Chondrocyte (in vitro differentiated cells): ENCODE measurements around the gene RORB. TPM values are rescaled to one million over a fixed set of nuclear protein-coding genes. Genes with fewer than 3 reads are reported as not detected.
A peak's percentile ranks its signal among the peaks of the same experiment; 100 is the strongest.

Source experiments
- DNase-seq: peaks from one replicate; pipeline ENCODE4 v3.0.0; 2021; ENCODE audit warnings: mixed read lengths, low spot score
- H3K27ac Mint-ChIP-seq: one replicate; pipeline ENCODE4 v1.8.0; 2021; ENCODE audit warnings: mild to moderate bottlenecking, moderate library complexity, mixed read lengths; ENCODE audit not compliant: unreplicated experiment
- H3K27me3 Mint-ChIP-seq: 2 replicates; pipeline ENCODE4 v1.8.0; 2021; ENCODE audit warnings: low read depth, mixed read lengths
- H3K36me3 Mint-ChIP-seq: 2 replicates; pipeline ENCODE4 v1.8.0; 2021; ENCODE audit warnings: low read depth, mixed read lengths
- H3K4me1 Mint-ChIP-seq: 2 replicates; pipeline ENCODE4 v1.8.0; 2021; ENCODE audit warnings: low read depth, mild to moderate bottlenecking, mixed read lengths
- H3K4me3 Mint-ChIP-seq: one replicate; pipeline ENCODE4 v1.8.0; 2021; ENCODE audit warnings: mild to moderate bottlenecking, moderate library complexity, mixed read lengths; ENCODE audit not compliant: unreplicated experiment
- H3K9me3 Mint-ChIP-seq: 2 replicates; pipeline ENCODE4 v1.8.0; 2021; ENCODE audit warnings: low read depth, mixed read lengths
- CTCF ChIP-seq: fragments of 200-600 bp; sonication (generic); IDR thresholded peaks from 2 replicates; pipeline ENCODE4 v1.5.0; 2021; ENCODE audit warnings: antibody characterized with exemption, mild to moderate bottlenecking, moderate library complexity
- total RNA-seq: library from RNA; stranded (reverse); gene quantifications from 3 replicates; pipeline ENCODE4 v1.2.1, GENCODE V29; 2021

Gene RORB
- total RNA-seq, 1 donor from 2014 or later, result not detected

GRCh38 chr9:74643303-74643923 lies 146.3 kb downstream of the RORB start:
- Mint-ChIP-seq H3K27ac (no peak overlapping the region), H3K9me3 (no peaks in the 10 kb centered on the region), H3K36me3 (no peaks in the 10 kb centered on the region), H3K4me1 (no peaks in the 10 kb centered on the region), H3K4me3 (no peak overlapping the region), H3K27me3 (peaks cover 21% of the 10 kb centered on the region)
- DNase-seq, result no peak
- no peak for TF ChIP-seq CTCF

GRCh38 chr9:74644023-74644422 lies 146.9 kb downstream of the RORB start:
- no peak for TF ChIP-seq CTCF
- Mint-ChIP-seq H3K4me1 (no peaks in the 10 kb centered on the region), H3K27me3 (peaks cover 19% of the 10 kb centered on the region), H3K9me3 (no peaks in the 10 kb centered on the region), H3K36me3 (no peaks in the 10 kb centered on the region), H3K27ac (no peak overlapping the region), H3K4me3 (no peak overlapping the region)
- no peak for DNase-seq

GRCh38 chr9:74645007-74645639 lies 148.0 kb downstream of the RORB start:
- peaks cover 14% of the 10 kb centered on the region for H3K27me3 Mint-ChIP-seq
- no peak overlapping the region for H3K4me3 Mint-ChIP-seq
- DNase-seq, result no peak
- H3K9me3 Mint-ChIP-seq, result no peaks in the 10 kb centered on the region
- TF ChIP-seq CTCF, result peak; percentile 80
- H3K27ac Mint-ChIP-seq, result no peak overlapping the region
- no peaks in the 10 kb centered on the region for H3K4me1 Mint-ChIP-seq
- no peaks in the 10 kb centered on the region for H3K36me3 Mint-ChIP-seq

- H3K4me3 Mint-ChIP-seq, result no peak overlapping the region
- H3K27me3 Mint-ChIP-seq, result peaks cover 21% of the 10 kb centered on the region
- no peak for DNase-seq
- H3K27ac Mint-ChIP-seq, result no peak overlapping the region
- H3K4me1 Mint-ChIP-seq, result no peaks in the 10 kb centered on the region
- H3K36me3 Mint-ChIP-seq, result no peaks in the 10 kb centered on the region
- no peaks in the 10 kb centered on the region for H3K9me3 Mint-ChIP-seq
- no peak for TF ChIP-seq CTCF
Measured at GRCh38 chr9:74653410-74654080, 156.4 kb downstream of the RORB start.

GRCh38 chr9:74662674-74663073 lies 165.5 kb downstream of the RORB start:
- no peaks in the 10 kb centered on the region for H3K4me1 Mint-ChIP-seq
- no peaks in the 10 kb centered on the region for H3K9me3 Mint-ChIP-seq
- H3K27ac Mint-ChIP-seq, result no peak overlapping the region
- no peak for TF ChIP-seq CTCF
- no peaks in the 10 kb centered on the region for H3K36me3 Mint-ChIP-seq
- H3K4me3 Mint-ChIP-seq, result no peak overlapping the region
- H3K27me3 Mint-ChIP-seq, result no peaks in the 10 kb centered on the region
- no peak for DNase-seq
